ENCODE data around the gene CEP126.

CEP126 gene

DNA sequence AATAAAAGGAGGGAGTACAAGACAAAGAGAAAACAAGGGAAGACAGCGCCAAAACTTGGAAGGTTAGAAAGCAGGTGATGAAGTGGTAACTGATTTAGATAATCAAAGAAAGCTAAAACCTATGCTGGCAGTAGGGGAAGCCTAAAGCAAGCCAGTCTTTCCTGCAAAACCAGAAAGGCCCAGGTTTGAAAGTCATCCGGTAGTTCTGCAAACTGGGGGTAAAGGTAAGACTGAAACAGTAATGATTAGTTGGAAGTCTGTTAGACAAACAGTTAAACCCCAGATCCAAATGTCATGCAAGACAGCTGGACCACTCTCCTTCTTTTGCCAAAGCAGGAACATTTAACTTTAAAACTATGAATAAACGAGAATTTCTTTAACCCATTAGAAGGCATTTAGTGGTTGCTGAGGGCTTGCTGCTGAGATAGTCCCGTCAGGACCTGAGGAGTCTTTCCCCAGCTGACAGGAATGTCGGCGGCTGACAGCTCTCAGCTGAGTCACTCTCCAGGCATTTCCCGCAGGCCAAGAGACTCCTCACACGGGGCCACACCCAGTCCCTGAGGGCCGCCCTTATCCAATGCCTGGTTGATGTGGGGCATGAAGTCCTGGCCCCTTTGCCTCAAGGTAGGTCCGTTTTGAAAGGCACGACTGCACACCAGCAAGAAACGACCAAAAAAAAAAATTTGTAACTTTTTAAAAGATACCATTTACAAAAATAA, 96.1 kb downstream of the CEP126 start:
- no peak for DNase-seq (ENCODE audit: low spot score)
- TF ChIP-seq, protein P1, sequence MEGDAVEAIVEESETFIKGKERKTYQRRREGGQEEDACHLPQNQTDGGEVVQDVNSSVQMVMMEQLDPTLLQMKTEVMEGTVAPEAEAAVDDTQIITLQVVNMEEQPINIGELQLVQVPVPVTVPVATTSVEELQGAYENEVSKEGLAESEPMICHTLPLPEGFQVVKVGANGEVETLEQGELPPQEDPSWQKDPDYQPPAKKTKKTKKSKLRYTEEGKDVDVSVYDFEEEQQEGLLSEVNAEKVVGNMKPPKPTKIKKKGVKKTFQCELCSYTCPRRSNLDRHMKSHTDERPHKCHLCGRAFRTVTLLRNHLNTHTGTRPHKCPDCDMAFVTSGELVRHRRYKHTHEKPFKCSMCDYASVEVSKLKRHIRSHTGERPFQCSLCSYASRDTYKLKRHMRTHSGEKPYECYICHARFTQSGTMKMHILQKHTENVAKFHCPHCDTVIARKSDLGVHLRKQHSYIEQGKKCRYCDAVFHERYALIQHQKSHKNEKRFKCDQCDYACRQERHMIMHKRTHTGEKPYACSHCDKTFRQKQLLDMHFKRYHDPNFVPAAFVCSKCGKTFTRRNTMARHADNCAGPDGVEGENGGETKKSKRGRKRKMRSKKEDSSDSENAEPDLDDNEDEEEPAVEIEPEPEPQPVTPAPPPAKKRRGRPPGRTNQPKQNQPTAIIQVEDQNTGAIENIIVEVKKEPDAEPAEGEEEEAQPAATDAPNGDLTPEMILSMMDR (IDR thresholded peaks at IDR 0.05; ENCODE audit: extremely low read depth, missing control alignments): no peak

DNA sequence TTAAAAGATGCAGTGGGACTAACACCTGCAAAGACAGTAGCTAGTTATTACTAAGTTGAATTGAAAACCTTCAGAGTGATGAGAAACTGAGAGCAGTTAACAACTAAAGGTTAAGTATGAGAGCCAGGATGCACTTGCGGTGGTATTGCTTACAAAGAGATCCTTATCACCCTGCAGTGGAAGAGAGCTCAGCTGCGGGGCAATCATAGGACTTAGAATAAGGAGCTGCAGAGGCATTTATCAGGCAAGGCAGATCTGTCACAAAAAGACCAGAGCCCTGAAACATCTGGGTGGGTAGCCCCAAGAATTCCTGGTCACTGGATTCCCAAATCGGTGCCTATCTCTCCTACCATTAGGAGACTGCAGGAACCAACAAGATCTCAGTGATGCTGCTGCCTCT, 98.1 kb downstream of the CEP126 start:
- TF ChIP-seq, protein P1 (IDR thresholded peaks at IDR 0.05; ENCODE audit: extremely low read depth, missing control alignments): no peak
- DNase-seq (ENCODE audit: low spot score): no peak

DNA sequence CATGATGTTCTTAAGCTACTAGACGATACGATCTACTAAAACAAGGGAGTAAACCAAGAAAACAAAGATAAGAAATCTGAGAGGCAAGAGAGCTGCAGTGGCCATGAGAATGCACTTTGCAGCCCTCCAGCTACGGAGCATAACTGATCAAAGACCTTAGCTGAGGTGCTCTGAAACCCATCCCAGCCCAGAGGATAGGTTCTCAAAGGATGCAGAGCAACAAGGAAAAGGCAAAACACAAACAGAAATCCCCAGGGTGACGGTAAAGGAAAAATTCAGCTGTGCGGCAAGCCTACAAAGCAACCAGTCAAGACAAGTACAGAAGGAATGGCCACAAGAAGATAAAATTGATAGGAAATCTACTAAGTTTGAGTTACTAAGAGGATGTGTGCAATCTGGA, 99.9 kb downstream of the CEP126 start:
- no peak for DNase-seq (ENCODE audit: low spot score)
- TF ChIP-seq, protein P1 (IDR thresholded peaks at IDR 0.05; ENCODE audit: extremely low read depth, missing control alignments): no peak

DNA sequence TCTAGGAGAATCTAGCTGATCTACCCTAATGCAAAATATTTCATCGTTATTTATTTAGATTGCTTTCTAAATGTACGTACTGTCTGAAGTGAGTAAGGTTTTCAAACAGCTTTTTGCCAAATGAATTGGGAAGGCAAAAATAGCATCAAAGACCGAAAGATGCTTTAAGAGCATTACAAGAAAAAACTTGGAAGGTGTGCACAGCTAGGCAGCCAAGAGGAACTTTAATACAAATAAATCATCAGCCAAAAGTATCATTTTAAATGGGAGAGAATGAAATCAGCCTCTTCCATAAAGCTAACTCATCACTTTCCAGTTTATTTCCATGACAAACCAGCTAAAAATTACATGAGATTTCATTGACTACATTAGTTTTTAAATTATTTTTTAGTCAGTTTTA, 102.2 kb downstream of the CEP126 start:
- TF ChIP-seq, protein P1 (IDR thresholded peaks at IDR 0.05; ENCODE audit: extremely low read depth, missing control alignments): no peak
- DNase-seq (ENCODE audit: low spot score): no peak

DNA sequence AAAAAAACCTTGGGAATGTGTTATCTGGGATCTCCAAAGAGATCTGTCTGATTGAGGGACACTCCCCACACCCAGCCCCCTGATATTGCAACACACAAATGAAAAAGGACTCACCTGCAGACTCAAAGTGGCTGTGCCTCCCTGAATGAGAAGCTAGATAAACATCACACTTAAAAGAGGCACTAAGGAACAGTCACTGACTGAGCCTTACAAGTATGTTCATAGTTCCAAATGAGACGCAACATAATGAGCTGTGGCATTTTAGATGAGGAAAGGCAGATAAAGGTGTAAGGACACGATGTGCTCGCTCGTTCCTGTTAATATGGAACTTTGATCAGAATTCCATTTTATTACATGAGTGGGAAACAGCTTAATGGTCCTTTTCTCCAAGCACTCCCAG, 111.4 kb downstream of the CEP126 start:
- no peak for DNase-seq (ENCODE audit: low spot score)
- TF ChIP-seq, protein P1 (IDR thresholded peaks at IDR 0.05; ENCODE audit: extremely low read depth, missing control alignments): no peak

DNA sequence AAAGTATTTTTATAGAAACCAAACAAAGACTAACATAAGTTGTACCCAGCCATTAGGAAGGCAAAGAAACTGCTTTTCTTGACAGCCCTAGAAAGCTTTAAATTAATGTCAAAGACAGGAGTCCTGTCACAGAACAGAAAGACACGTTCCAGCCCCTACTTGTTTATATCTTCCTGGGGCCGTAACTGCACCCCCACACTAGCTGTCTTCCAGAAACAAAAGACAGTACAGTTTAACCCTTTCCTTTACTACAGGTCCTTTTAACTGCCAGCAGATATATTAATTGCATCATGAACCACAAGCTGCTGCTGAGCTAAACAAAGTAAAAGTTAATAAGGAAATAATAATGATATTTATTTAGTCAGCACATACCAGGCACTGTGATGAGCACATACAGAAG, 112.1 kb downstream of the CEP126 start:
- DNase-seq (ENCODE audit: low spot score): no peak
- TF ChIP-seq, protein P1 (IDR thresholded peaks at IDR 0.05; ENCODE audit: extremely low read depth, missing control alignments): no peak

DNA sequence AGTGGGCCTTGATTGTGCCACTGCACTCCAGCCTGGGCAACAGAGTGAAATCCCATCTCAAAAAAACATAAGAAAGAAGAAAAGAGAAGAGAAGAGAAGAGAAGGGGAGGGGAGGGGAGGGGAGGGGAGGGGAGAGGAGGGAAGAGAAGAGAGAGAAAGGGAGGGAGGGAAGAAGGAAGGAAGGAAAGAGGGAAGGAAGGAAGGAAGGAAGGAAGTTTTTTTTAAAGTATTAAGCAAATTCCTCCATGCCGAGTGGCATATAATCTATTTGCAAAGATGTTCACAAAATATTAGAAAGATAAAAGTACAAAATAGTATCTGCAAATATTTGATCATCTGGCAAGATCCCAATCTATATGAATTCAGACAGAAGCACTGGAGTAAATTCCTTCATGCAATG, 121.9 kb downstream of the CEP126 start:
- no peak for DNase-seq (ENCODE audit: low spot score)
- TF ChIP-seq, protein P1 (IDR thresholded peaks at IDR 0.05; ENCODE audit: extremely low read depth, missing control alignments): no peak

Measured in GM20000 (cell line).